HG02763 (cell line): ENCODE measurements around the gene LRRC37B.
"Not testable (repeated sequence)": the region's sequence is repeated elsewhere in the genome, so short reads cannot be mapped to it uniquely, and the experiment has no call there.

Experiments used
- ATAC-seq: cut with Tn5 transposase; IDR thresholded peaks from one replicate; pipeline ENCODE4 v1.9.1; 2021; ENCODE audit warnings: mild to moderate bottlenecking, moderate library complexity; ENCODE audit not compliant: unreplicated experiment

Gene LRRC37B

DNA sequence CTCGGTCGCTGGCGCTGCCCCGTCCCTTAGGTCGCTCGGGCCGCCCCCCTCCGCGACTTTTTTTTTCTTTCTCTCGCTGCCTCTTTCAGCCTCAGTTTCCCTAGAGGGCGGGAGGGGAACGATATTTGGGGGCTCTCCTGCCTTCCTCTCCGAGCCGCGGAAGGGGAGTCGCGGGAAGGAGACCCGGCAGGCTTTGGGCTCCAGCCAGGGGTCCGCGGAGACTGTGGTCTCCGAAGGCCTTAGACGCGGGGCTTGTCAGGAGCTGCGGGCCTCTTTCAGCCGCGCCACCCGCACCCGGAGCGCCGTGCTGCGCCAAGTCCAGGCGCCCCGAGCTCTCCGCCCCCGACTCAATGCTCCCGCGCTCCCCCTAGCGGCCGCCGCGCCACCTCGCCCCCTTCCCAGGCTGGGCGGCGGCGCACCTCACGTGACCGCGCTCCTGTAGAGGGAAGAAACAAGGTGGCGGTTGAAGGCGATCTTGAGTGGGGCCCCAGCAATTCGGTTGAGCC is at the start of gene LRRC37B:
TSS of gene LRRC37B (plus strand) at position 427 of the 506 bp plus-strand sequence. CDS start 14,010 bp downstream, outside the sequence.
- ATAC-seq = peak; percentile 85

DNA sequence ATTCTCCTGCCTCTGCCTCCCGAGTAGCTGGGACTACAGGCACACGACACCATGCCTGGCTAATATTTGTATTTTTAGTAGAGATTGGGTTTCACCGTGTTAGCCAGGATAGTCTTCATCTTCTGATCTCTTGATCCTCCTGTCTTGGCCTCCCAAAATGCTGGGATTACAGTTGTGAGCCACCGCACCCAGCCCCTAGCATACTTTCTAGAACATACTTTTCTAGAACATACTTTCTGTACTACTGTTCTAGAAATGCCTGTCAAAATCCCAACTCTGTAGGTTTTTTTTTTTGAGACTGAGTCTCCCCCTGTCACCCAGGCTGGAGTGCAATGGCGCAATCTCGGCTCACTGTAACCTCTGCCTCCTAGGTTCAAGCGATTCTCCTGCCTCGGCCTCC is 43.1 kb upstream of the LRRC37B start:
- ATAC-seq = not testable (repeated sequence)

- ATAC-seq = no peak
Observed at GRCh38 chr17:31967648-31968047, 39.5 kb upstream of the LRRC37B start.

- not testable (repeated sequence) for ATAC-seq
Observed at GRCh38 chr17:31970416-31970815, 36.8 kb upstream of the LRRC37B start.

GRCh38 chr17:31974269-31975071 is 32.7 kb upstream of the LRRC37B start:
- not testable (repeated sequence) for ATAC-seq

DNA sequence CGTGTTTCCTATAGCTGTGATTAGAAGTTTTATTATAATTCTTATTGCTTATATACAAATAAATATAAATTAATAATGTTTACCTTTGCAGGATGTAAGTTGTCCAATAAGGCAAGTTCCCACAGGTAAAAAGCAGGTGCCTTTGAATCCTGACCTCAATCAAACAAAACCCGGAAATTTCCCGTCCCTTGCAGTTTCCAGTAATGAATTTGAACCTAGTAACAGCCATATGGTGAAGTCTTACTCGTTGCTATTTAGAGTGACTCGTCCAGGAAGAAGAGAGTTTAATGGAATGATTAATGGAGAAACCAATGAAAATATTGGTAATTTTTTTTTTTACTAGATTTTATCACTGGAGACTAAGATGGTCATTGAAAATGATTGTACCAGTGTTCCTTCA is 31.8 kb upstream of the LRRC37B start:
- not testable (repeated sequence) for ATAC-seq

DNA sequence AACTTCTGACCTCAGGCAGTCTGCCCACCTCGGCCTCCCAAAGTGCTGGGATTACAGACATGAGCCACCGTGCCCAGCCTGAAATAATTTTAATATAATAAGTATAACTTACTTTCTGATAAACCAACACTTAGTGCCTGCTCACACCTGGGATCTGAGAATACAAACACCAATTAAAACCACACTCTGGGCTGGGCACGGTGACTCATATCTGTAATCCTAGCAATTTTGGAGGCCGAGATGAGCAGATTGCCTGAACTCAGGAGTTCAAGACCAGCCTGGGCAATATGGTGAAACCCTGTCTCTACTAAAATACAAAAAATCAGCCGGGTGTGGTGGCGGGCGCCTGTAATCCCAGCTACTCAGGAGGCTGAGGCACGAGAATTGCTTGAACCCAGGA is 15.4 kb upstream of the LRRC37B start:
- not testable (repeated sequence) for ATAC-seq

- ATAC-seq = no peak
Observed at GRCh38 chr17:31997005-31997404, 10.2 kb upstream of the LRRC37B start.

- ATAC-seq = peak; percentile 26
Observed at GRCh38 chr17:32007463-32008298, 498 bp downstream of the LRRC37B start.

GRCh38 chr17:32009262-32009542 is 2.0 kb downstream of the LRRC37B start:
- no peak for ATAC-seq

- ATAC-seq = no peak
Observed at GRCh38 chr17:32010114-32010513, 2.9 kb downstream of the LRRC37B start.

GRCh38 chr17:32015245-32016013 is 8.2 kb downstream of the LRRC37B start:
- ATAC-seq = no peak

GRCh38 chr17:32016231-32016630 is 9.0 kb downstream of the LRRC37B start:
- ATAC-seq = no peak

DNA sequence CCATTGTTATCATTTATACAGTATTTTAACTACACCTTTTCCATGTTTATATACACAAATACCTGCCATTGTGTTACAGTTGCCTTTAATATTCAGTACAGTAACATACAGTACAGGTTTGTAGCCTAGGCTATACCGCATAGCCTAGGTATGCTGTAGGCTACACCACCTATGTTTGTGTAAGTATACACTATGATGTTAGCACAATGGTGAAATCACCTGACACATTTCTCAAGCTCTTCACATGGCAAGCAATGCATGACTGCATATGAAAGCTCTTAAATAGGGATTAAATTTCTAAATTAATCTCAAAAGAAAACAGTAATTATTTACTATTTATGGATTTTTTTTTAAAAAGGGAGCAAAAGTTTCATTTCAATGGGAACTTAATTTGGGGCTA is 12.0 kb downstream of the LRRC37B start:
- ATAC-seq = no peak

DNA sequence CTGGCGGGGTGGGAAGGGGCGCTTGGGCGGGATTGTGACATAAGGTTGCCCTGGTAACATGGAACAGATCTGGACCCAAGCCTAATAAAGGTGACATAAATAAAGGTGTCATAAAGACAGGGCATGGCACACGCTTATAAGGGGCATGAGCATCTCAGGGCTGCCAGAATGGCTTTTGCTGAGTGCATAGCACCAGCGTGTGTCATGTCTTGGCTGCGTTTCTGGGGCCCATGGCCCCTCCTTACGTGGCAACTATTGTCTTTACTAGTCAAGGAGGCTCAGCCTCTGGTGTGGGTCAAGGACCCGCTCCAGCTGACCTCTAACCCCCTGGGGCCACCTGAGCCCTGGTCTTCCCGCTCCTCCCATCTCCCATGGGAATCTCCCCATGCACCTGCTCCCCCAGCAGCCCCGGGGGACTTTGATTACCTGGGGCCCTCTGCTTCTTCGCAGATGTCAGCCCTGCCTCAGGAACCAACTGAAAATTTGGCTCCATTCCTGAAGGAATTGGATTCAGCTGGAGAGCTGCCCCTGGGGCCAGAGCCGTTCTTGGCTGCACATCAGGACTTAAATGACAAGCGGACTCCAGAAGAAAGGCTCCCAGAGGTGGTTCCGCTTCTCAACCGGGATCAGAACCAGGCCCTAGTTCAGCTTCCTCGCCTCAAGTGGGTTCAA is 13.9 kb downstream of the LRRC37B start:
- no peak for ATAC-seq

- ATAC-seq = no peak
Observed at GRCh38 chr17:32021615-32021955, 14.4 kb downstream of the LRRC37B start.

- ATAC-seq = not testable (repeated sequence)
Observed at GRCh38 chr17:32022554-32022953, 15.4 kb downstream of the LRRC37B start.

- ATAC-seq = not testable (repeated sequence)
Observed at GRCh38 chr17:32027271-32027670, 20.1 kb downstream of the LRRC37B start.

DNA sequence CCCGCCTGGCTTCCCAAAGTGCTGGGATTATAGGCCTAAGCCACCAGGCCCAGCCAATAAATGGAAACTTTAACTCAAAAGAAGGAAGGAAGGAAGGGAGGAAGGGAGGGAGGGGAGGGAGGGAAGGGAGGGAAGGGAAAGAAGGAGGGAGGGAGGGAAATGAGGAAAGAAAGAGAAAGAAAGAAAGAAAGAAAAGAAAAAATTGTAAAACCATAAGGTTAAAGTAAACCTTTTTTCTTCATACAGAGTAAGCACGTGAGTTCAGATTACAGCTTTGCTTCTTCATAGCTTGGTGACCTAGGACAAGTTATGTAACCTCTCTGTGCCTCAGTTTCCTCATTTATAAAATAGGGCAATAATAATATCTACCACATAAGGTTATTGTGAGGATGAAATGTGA is 26.0 kb downstream of the LRRC37B start:
- no peak for ATAC-seq

DNA sequence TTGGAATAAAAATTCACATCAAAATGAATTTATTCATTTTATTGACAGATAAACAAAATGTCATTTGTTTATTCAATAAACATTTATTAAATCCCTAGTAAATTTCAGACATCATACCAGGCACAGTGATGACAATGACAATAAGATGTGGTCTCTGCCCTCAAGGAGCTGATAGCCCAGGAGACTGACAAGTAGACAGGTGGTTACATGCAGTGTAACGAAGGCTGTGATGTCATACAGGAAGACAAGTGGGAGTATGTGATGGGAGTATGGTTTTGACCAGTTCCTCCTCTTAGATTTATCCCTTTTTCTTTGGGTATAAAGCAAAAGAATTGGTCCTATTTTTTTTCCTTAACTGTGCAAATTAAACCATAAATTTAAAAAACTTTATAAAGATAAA is 26.6 kb downstream of the LRRC37B start:
- not testable (repeated sequence) for ATAC-seq

GRCh38 chr17:32040246-32040645 is 33.1 kb downstream of the LRRC37B start:
- ATAC-seq = not testable (repeated sequence)
